ENCODE measurements around the gene SBK3. TPM values are rescaled to one million over a fixed set of nuclear protein-coding genes. Genes with fewer than 3 reads are reported as not detected.

The SBK3 gene
- polyA plus RNA-seq, 1 donor (not counting 4 experiments of a cell fraction or from before 2014, with no cell fraction given): not detected

GRCh38 chr19:55544014-55544413, 1.3 kb downstream of the SBK3 start:
- Histone ChIP-seq H3K9ac (ENCODE audit: control insufficient read depth, extremely low read depth, insufficient read depth, low read length) (no peak overlapping the region), H3K9me3 (ENCODE audit: control insufficient read depth, low read depth, low read length) (no peaks in the 10 kb centered on the region), H3K27ac (ENCODE audit: control insufficient read depth, insufficient read depth, low read length) (no peak overlapping the region), H3K9me1 (ENCODE audit: control insufficient read depth, extremely low read depth, insufficient read depth, low read length) (no peaks in the 10 kb centered on the region), H3K36me3 (ENCODE audit: control insufficient read depth in 2 of 2, extremely low read depth in 1 of 2, insufficient read depth in 2 of 2, low read length in 2 of 2) (no peaks in the 10 kb centered on the region), H3K79me2 (ENCODE audit: control insufficient read depth, insufficient read depth, low read length) (no peaks in the 10 kb centered on the region), H3K4me2 (ENCODE audit: control insufficient read depth, extremely low read depth, insufficient read depth, low read depth, low read length) (no peak overlapping the region), H4K20me1 (ENCODE audit: control insufficient read depth, extremely low read depth, insufficient read depth, low read length) (no peaks in the 10 kb centered on the region), H2AFZ (ENCODE audit: control insufficient read depth, low read length) (no peak overlapping the region), H3K4me1 (ENCODE audit: control insufficient read depth, extremely low read depth, insufficient read depth, low read length) (no peaks in the 10 kb centered on the region), H3K27me3 (ENCODE audit: control insufficient read depth, extremely low read depth, insufficient read depth, low read length) (no peaks in the 10 kb centered on the region), H3K4me3 (ENCODE audit: control insufficient read depth in 2 of 3, extremely low read depth in 1 of 3, insufficient read depth in 2 of 3, low read depth in 1 of 3, low read length in 3 of 3) (no peak overlapping the region)
- DNase-seq (ENCODE audit: low read depth, low spot score) (no peak), FAIRE-seq (no peak)
- TF ChIP-seq CTCF (optimal IDR thresholded peaks at IDR 0.05 in 1 of 3, IDR thresholded peaks at IDR 0.05 in 1 of 3, conservative IDR thresholded peaks at IDR 0.05 in 1 of 3; ENCODE audit: extremely low read depth in 1 of 3, insufficient read depth in 2 of 3, low read length in 3 of 3): no peak
- no peak for TF ChIP-seq EZH2 (IDR thresholded peaks at IDR 0.05; ENCODE audit: low read length)
- dilution Hi-C loops (cut with MboI; ENCODE audit: extremely low pct_ligation_motif_present, low sequenced_read_pairs): no loop called here

DNA sequence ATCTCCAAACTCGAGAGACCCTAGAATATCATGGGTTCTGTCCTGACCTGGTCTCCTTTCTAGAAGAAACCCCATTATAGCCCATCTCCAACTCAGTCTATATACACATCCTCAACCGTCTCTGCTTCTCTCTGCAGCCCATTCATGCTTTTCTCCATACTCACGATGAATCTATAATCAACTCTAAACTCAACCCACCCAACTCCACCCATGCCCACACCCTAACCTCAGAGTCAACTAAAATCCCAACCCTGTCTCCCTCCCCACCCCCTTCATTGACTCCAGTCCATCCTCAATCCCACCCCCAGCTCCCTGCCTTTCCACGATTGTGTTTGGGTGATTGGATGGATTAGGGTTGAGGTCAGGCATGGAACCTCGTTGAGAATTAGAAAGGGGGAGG, 1.8 kb downstream of the SBK3 start:
- Histone ChIP-seq H3K27me3 (ENCODE audit: control insufficient read depth, extremely low read depth, insufficient read depth, low read length) (no peaks in the 10 kb centered on the region), H3K4me2 (ENCODE audit: control insufficient read depth, extremely low read depth, insufficient read depth, low read depth, low read length) (no peak overlapping the region)
- dilution Hi-C loops (cut with MboI; ENCODE audit: extremely low pct_ligation_motif_present, low sequenced_read_pairs): no loop called here

More for the DNA sequence above, 1.8 kb downstream of the SBK3 start:
- Histone ChIP-seq H3K4me3 (ENCODE audit: control insufficient read depth in 2 of 3, extremely low read depth in 1 of 3, insufficient read depth in 2 of 3, low read depth in 1 of 3, low read length in 3 of 3) (no peak overlapping the region), H3K9me1 (ENCODE audit: control insufficient read depth, extremely low read depth, insufficient read depth, low read length) (no peaks in the 10 kb centered on the region), H3K4me1 (ENCODE audit: control insufficient read depth, extremely low read depth, insufficient read depth, low read length) (no peaks in the 10 kb centered on the region), H3K9me3 (ENCODE audit: control insufficient read depth, low read depth, low read length) (no peaks in the 10 kb centered on the region), H3K27ac (ENCODE audit: control insufficient read depth, insufficient read depth, low read length) (no peak overlapping the region), H3K36me3 (ENCODE audit: control insufficient read depth in 2 of 2, extremely low read depth in 1 of 2, insufficient read depth in 2 of 2, low read length in 2 of 2) (no peaks in the 10 kb centered on the region), H3K79me2 (ENCODE audit: control insufficient read depth, insufficient read depth, low read length) (no peaks in the 10 kb centered on the region), H4K20me1 (ENCODE audit: control insufficient read depth, extremely low read depth, insufficient read depth, low read length) (no peaks in the 10 kb centered on the region), H3K9ac (ENCODE audit: control insufficient read depth, extremely low read depth, insufficient read depth, low read length) (no peak overlapping the region), H2AFZ (ENCODE audit: control insufficient read depth, low read length) (no peak overlapping the region)
- no peak for FAIRE-seq
- TF ChIP-seq EZH2 (IDR thresholded peaks at IDR 0.05; ENCODE audit: low read length) (no peak), CTCF (optimal IDR thresholded peaks at IDR 0.05 in 1 of 3, IDR thresholded peaks at IDR 0.05 in 1 of 3, conservative IDR thresholded peaks at IDR 0.05 in 1 of 3; ENCODE audit: extremely low read depth in 1 of 3, insufficient read depth in 2 of 3, low read length in 3 of 3) (no peak)
- DNase-seq (ENCODE audit: low read depth, low spot score): no peak

Data from keratinocyte (primary cell).